Superior temporal gyrus (tissue), 1 donor: Measurements from ENCODE around the gene SLC22A17.

ENCODE experiments used
- DNase-seq: peaks from one replicate; pipeline ENCODE4 v3.0.0-alpha.2; 2016; ENCODE audit errors: extremely low spot score

Gene SLC22A17

GRCh38 chr14:23307687-23308644 lies 44.7 kb downstream of the SLC22A17 start:
- DNase-seq = no peak

GRCh38 chr14:23307146-23307530 lies 45.5 kb downstream of the SLC22A17 start:
- DNase-seq = no peak

GRCh38 chr14:23306412-23307145 lies 46.1 kb downstream of the SLC22A17 start, which contains the start of gene BCL2L2:
Gene BCL2L2, plus strand, starts transcription at chr14:23306833. Its CDS starts 935 bp downstream, at chr14:23307768.
- DNase-seq = peak; percentile 80

- peak; percentile 57 for DNase-seq
These were observed 50.1 kb downstream of the SLC22A17 start, which contains the start of gene PPP1R3E for GRCh38 chr14:23302290-23303225. Gene PPP1R3E, minus strand, starts transcription at chr14:23302859. Its CDS starts 283 bp downstream, at chr14:23302576.

GRCh38 chr14:23301969-23302289 lies 50.8 kb downstream of the SLC22A17 start:
- DNase-seq = no peak

GRCh38 chr14:23301288-23301968 lies 51.3 kb downstream of the SLC22A17 start:
- peak; percentile 96 for DNase-seq

- peak; percentile 67 for DNase-seq
These were observed 51.9 kb downstream of the SLC22A17 start for GRCh38 chr14:23300687-23301223.

GRCh38 chr14:23299986-23300686 lies 52.6 kb downstream of the SLC22A17 start:
- peak; percentile 47 for DNase-seq

- DNase-seq = peak; percentile 84
These were observed 53.3 kb downstream of the SLC22A17 start for GRCh38 chr14:23299211-23299957.

GRCh38 chr14:23297611-23298277 lies 54.9 kb downstream of the SLC22A17 start:
- peak; percentile 13 for DNase-seq

GRCh38 chr14:23297096-23297495 lies 55.6 kb downstream of the SLC22A17 start:
- peak; percentile 8 for DNase-seq
